ENCODE data around the gene TRPV4.

- no peak for TF ChIP-seq NANOG (IDR thresholded peaks at IDR 0.05; ENCODE audit: borderline replicate concordance)
- TF ChIP-seq CTCF (conservative IDR thresholded peaks at IDR 0.05; ENCODE audit: low read depth in 2 of 2) = no peak
- no peak for TF ChIP-seq EZH2 (IDR thresholded peaks at IDR 0.05; ENCODE audit: low read depth, unreplicated experiment)
- no peak for TF ChIP-seq POLR2AphosphoS5 (IDR thresholded peaks at IDR 0.05; ENCODE audit: low read depth)
- TF ChIP-seq, protein P1, sequence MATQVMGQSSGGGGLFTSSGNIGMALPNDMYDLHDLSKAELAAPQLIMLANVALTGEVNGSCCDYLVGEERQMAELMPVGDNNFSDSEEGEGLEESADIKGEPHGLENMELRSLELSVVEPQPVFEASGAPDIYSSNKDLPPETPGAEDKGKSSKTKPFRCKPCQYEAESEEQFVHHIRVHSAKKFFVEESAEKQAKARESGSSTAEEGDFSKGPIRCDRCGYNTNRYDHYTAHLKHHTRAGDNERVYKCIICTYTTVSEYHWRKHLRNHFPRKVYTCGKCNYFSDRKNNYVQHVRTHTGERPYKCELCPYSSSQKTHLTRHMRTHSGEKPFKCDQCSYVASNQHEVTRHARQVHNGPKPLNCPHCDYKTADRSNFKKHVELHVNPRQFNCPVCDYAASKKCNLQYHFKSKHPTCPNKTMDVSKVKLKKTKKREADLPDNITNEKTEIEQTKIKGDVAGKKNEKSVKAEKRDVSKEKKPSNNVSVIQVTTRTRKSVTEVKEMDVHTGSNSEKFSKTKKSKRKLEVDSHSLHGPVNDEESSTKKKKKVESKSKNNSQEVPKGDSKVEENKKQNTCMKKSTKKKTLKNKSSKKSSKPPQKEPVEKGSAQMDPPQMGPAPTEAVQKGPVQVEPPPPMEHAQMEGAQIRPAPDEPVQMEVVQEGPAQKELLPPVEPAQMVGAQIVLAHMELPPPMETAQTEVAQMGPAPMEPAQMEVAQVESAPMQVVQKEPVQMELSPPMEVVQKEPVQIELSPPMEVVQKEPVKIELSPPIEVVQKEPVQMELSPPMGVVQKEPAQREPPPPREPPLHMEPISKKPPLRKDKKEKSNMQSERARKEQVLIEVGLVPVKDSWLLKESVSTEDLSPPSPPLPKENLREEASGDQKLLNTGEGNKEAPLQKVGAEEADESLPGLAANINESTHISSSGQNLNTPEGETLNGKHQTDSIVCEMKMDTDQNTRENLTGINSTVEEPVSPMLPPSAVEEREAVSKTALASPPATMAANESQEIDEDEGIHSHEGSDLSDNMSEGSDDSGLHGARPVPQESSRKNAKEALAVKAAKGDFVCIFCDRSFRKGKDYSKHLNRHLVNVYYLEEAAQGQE (IDR thresholded peaks at IDR 0.05; ENCODE audit: unreplicated experiment) = no peak
- no peak for TF ChIP-seq EZH2phosphoT487 (IDR thresholded peaks at IDR 0.05; ENCODE audit: unreplicated experiment)
- TF ChIP-seq STAT1 (IDR thresholded peaks at IDR 0.05; ENCODE audit: unreplicated experiment) = no peak
Measured at GRCh38 chr12:109735825-109736551, 97.2 kb downstream of the TRPV4 start.

All from GM23338 (cell line).